ENCODE results near the gene PAEP.

The PAEP gene

DNA sequence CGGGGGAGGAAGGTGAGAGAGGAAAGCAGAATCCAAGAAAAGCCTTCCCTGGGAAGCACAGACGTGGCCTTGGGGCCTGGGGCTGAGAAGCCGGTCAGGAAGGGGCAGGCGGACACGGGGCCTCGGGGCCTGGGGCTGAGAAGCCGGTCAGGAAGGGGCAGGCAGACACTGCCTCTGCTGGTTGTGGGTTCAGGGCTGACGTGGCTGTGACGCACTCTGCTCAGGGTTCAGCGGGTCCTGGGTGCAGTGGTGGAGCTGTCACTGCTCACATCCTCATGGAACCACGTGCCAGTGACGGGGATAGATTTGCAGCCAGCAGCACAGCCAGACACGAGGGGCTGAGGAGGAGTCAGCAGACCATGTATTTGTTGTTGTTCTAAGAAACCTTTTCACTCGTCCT, 12.8 kb downstream of the PAEP start:
- DNase-seq (ENCODE audit: extremely low spot score) = no peak
- ChIA-PET CTCF (interaction anchor here (0.5 kb wide), 1 partner anchor 9 kb away, joined by 4 read pairs; no protein-coding TSS in a partner anchor), POLR2A (no interaction called here)
- TF ChIP-seq FOXA1 (IDR thresholded peaks at IDR 0.05) = no peak

- TF ChIP-seq, protein P1, sequence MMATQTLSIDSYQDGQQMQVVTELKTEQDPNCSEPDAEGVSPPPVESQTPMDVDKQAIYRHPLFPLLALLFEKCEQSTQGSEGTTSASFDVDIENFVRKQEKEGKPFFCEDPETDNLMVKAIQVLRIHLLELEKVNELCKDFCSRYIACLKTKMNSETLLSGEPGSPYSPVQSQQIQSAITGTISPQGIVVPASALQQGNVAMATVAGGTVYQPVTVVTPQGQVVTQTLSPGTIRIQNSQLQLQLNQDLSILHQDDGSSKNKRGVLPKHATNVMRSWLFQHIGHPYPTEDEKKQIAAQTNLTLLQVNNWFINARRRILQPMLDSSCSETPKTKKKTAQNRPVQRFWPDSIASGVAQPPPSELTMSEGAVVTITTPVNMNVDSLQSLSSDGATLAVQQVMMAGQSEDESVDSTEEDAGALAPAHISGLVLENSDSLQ (IDR thresholded peaks at IDR 0.05) = no peak
- no peak for TF ChIP-seq LEF1 (IDR thresholded peaks at IDR 0.05; ENCODE audit: borderline replicate concordance)
- no peak for TF ChIP-seq BHLHE40 (IDR thresholded peaks at IDR 0.05; ENCODE audit: borderline replicate concordance)
- TF ChIP-seq SP1 (IDR thresholded peaks at IDR 0.05) = no peak
- TF ChIP-seq FOXK2 (IDR thresholded peaks at IDR 0.05) = no peak
- no peak for TF ChIP-seq FOXA1 (IDR thresholded peaks at IDR 0.05)
- no peak for TF ChIP-seq TARDBP (IDR thresholded peaks at IDR 0.05)
- TF ChIP-seq HDGF (IDR thresholded peaks at IDR 0.05; ENCODE audit: borderline replicate concordance) = no peak
- TF ChIP-seq ARNT (IDR thresholded peaks at IDR 0.05) = no peak
- TF ChIP-seq FOXM1 (IDR thresholded peaks at IDR 0.05; ENCODE audit: borderline replicate concordance) = no peak
- no peak for TF ChIP-seq NFRKB (IDR thresholded peaks at IDR 0.05)
- no peak for TF ChIP-seq L3MBTL2 (conservative IDR thresholded peaks at IDR 0.05)
- TF ChIP-seq CTBP1 (IDR thresholded peaks at IDR 0.05; ENCODE audit: borderline replicate concordance) = no peak
- no peak for TF ChIP-seq ZNF384 (IDR thresholded peaks at IDR 0.05)
- no peak for TF ChIP-seq SUZ12 (IDR thresholded peaks at IDR 0.05)
- no peak for TF ChIP-seq ELF4 (IDR thresholded peaks at IDR 0.05)
- ChIA-PET CTCF (no interaction called here), POLR2A (no interaction called here)
- DNase-seq (ENCODE audit: extremely low spot score) = no peak
These were observed 13.4 kb downstream of the PAEP start for GRCh38 chr9:135574943-135575342.

DNA sequence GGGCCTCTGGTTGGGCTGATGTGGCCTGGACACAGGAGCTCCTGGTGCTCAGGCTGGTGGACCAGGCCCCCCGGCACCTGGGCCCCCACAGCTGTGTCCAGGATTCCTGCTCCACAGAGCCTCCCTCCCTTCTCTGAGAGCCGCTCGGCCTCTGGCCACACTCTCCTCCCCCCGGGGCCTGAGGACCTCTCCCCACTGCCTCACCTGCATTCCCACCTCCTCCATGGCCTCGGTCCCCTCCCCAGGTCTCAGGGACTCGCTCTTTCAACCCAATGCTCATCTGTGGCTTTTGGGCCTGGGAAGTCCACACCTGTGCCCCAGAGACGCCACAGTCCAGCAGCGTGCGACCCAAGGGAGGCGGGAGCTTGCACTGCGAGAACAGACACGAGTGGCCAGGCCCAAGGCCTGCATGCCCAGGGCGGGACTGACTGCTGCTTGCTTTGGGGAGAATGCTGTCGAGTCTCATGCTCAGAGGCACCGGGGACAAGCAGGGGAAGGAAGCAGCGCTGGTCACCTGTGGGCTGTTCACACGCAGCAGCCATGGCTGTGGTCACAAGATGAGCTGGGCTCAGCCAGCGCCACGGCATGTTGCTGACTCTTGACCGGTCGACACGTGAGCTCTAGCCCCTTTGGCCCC, 14.6 kb downstream of the PAEP start:
- CTCF ChIA-PET = no interaction called here
- POLR2A ChIA-PET = no interaction called here
- TF ChIP-seq FOXM1 (IDR thresholded peaks at IDR 0.05; ENCODE audit: borderline replicate concordance) (no peak), FOXK2 (IDR thresholded peaks at IDR 0.05) (no peak), NFRKB (IDR thresholded peaks at IDR 0.05) (no peak), ZNF384 (IDR thresholded peaks at IDR 0.05) (no peak), TARDBP (IDR thresholded peaks at IDR 0.05) (no peak), HDGF (IDR thresholded peaks at IDR 0.05; ENCODE audit: borderline replicate concordance) (no peak), FOXA1 (IDR thresholded peaks at IDR 0.05) (no peak)
- DNase-seq (ENCODE audit: extremely low spot score) = no peak

DNA sequence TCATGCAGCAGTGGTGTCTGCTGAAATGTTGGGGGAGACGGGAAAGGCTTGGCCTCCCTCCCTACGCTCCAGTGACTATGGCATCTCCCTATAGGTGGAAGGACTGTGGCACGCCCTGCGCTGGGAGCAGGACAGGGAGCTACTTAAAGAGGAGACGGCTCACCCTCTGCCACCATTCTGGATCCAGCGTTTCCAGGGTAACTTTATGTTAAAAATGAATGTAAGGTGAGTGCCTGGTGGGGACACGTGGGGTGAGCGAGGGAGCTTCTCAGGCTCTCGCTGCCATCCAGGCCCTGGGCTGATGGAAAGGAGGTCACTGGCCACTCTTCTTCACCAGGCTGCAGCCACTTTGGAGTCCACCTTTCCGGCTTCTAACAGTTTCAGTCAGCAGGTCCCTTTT, 15.7 kb downstream of the PAEP start:
- TF ChIP-seq HDGF (IDR thresholded peaks at IDR 0.05; ENCODE audit: borderline replicate concordance) = no peak
- TF ChIP-seq, protein P1 (IDR thresholded peaks at IDR 0.05) = no peak
- no peak for TF ChIP-seq ELF4 (IDR thresholded peaks at IDR 0.05)
- TF ChIP-seq SP1 (IDR thresholded peaks at IDR 0.05) = no peak
- TF ChIP-seq FOXA1 (IDR thresholded peaks at IDR 0.05) = no peak
- no peak for TF ChIP-seq FOXM1 (IDR thresholded peaks at IDR 0.05; ENCODE audit: borderline replicate concordance)
- TF ChIP-seq TARDBP (IDR thresholded peaks at IDR 0.05) = no peak
- no peak for TF ChIP-seq BHLHE40 (IDR thresholded peaks at IDR 0.05; ENCODE audit: borderline replicate concordance)
- TF ChIP-seq NFRKB (IDR thresholded peaks at IDR 0.05) = no peak
- TF ChIP-seq CTBP1 (IDR thresholded peaks at IDR 0.05; ENCODE audit: borderline replicate concordance) = no peak
- no peak for TF ChIP-seq ZNF384 (IDR thresholded peaks at IDR 0.05)
- no peak for TF ChIP-seq LEF1 (IDR thresholded peaks at IDR 0.05; ENCODE audit: borderline replicate concordance)
- TF ChIP-seq SUZ12 (IDR thresholded peaks at IDR 0.05) = no peak
- no peak for TF ChIP-seq FOXK2 (IDR thresholded peaks at IDR 0.05)
- no peak for TF ChIP-seq L3MBTL2 (conservative IDR thresholded peaks at IDR 0.05)
- TF ChIP-seq ARNT (IDR thresholded peaks at IDR 0.05) = no peak
- ChIA-PET POLR2A (no interaction called here), CTCF (no interaction called here)
- no peak for DNase-seq (ENCODE audit: extremely low spot score)

DNA sequence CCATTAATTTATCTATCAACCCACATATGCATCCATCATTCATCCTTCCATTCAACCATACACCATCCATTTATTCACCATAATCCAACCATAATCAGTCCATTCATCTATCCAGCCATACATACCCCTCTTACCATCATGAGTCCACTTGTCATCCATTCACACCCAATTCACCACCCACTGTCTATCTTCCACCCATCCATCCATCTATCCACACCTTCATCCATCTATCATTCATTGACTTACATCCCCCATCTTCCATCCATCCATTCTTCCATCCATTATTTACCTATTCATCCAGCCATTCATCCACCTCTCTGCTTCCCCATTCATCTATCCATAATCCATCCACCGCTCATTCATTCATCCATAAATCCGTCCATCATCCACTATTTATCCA, 17.8 kb downstream of the PAEP start:
- ChIA-PET POLR2A (no interaction called here), CTCF (no interaction called here)
- no peak for DNase-seq (ENCODE audit: extremely low spot score)
- TF ChIP-seq L3MBTL2 (conservative IDR thresholded peaks at IDR 0.05) (no peak), FOXK2 (IDR thresholded peaks at IDR 0.05) (no peak), FOXM1 (IDR thresholded peaks at IDR 0.05; ENCODE audit: borderline replicate concordance) (no peak), ARNT (IDR thresholded peaks at IDR 0.05) (no peak), NFRKB (IDR thresholded peaks at IDR 0.05) (no peak), CTBP1 (IDR thresholded peaks at IDR 0.05; ENCODE audit: borderline replicate concordance) (no peak), LEF1 (IDR thresholded peaks at IDR 0.05; ENCODE audit: borderline replicate concordance) (no peak), SUZ12 (IDR thresholded peaks at IDR 0.05) (no peak), FOXA1 (IDR thresholded peaks at IDR 0.05) (no peak), TARDBP (IDR thresholded peaks at IDR 0.05) (no peak), ZNF384 (IDR thresholded peaks at IDR 0.05) (no peak), HDGF (IDR thresholded peaks at IDR 0.05; ENCODE audit: borderline replicate concordance) (no peak), BHLHE40 (IDR thresholded peaks at IDR 0.05; ENCODE audit: borderline replicate concordance) (no peak), ELF4 (IDR thresholded peaks at IDR 0.05) (no peak), SP1 (IDR thresholded peaks at IDR 0.05) (no peak)
- TF ChIP-seq, protein P1 (IDR thresholded peaks at IDR 0.05) = no peak

GRCh38 chr9:135579889-135580660, 18.5 kb downstream of the PAEP start:
- ChIA-PET POLR2A (no interaction called here), CTCF (no interaction called here)
- TF ChIP-seq TARDBP (IDR thresholded peaks at IDR 0.05) = no peak
- TF ChIP-seq, protein P1 (IDR thresholded peaks at IDR 0.05) = no peak
- TF ChIP-seq BHLHE40 (IDR thresholded peaks at IDR 0.05; ENCODE audit: borderline replicate concordance) = no peak
- TF ChIP-seq LEF1 (IDR thresholded peaks at IDR 0.05; ENCODE audit: borderline replicate concordance) = no peak
- no peak for TF ChIP-seq FOXK2 (IDR thresholded peaks at IDR 0.05)
- no peak for TF ChIP-seq HDGF (IDR thresholded peaks at IDR 0.05; ENCODE audit: borderline replicate concordance)
- TF ChIP-seq ARNT (IDR thresholded peaks at IDR 0.05) = no peak
- no peak for TF ChIP-seq ELF4 (IDR thresholded peaks at IDR 0.05)
- no peak for TF ChIP-seq SP1 (IDR thresholded peaks at IDR 0.05)
- no peak for TF ChIP-seq L3MBTL2 (conservative IDR thresholded peaks at IDR 0.05)
- no peak for TF ChIP-seq NFRKB (IDR thresholded peaks at IDR 0.05)
- no peak for TF ChIP-seq SUZ12 (IDR thresholded peaks at IDR 0.05)
- no peak for TF ChIP-seq FOXM1 (IDR thresholded peaks at IDR 0.05; ENCODE audit: borderline replicate concordance)
- no peak for DNase-seq (ENCODE audit: extremely low spot score)

Measured in HEK293T (cell line).